K562 (cell line): ENCODE measurements around the gene WNT8A. TPM values are rescaled to one million over a fixed set of nuclear protein-coding genes. Genes with fewer than 3 reads are reported as not detected.

ENCODE experiments used
- ATAC-seq: fragments of 200-7000 bp; cut with Tn5 transposase; 3 replicates; pipeline ENCODE4 v1.9.1; 2020; ENCODE audit warnings: moderate library complexity
- BruUV-seq: library from RNA; stranded (reverse); fragments of 400-500 nt; replicated peaks from 2 replicates; lab custom pipeline; 2021; lab: Mats Ljungman, UMichigan
- CTCF ChIA-PET: fragments of 300-600 bp; formaldehyde crosslinking; extraction: SDS; loops from one replicate; lab custom pipeline; 2021; ENCODE audit warnings: low intra/inter-chr PET ratio; lab: Yijun Ruan, JAX
- POLR2A ChIA-PET: fragments of 300-600, 350-650 bp; sonication (Branson Sonifier 250); formaldehyde crosslinking; extraction: SDS; loops from one replicate; lab custom pipeline; 2021; ENCODE audit warnings: antibody characterized with exemption, inconsistent platforms; lab: Yijun Ruan, JAX
- DNase-seq, 4 experiments: peaks; one replicate each; pipeline versions ENCODE4 v3.0.0 to v3.0.0-alpha.2; 2011 to 2018; ENCODE audit warnings: low spot score in 3 of 4, mixed read lengths in 3 of 4; ENCODE audit errors: extremely low read depth in 1 of 4
- FAIRE-seq: peaks from 2 replicates; lab custom pipeline; 2011; peaks lifted over from hg19 to GRCh38; lab: Jason Lieb, UNC
- H2AFZ ChIP-seq: 2 replicates; pipeline ENCODE4 v1.6.0; 2011; ENCODE audit warnings: low read depth, low read length, control low read depth, inconsistent platforms
- H3K27ac ChIP-seq: fragments of 200-600 bp; 3 replicates; pipeline ENCODE4 v1.8.0; 2011; ENCODE audit warnings: low read depth, mild to moderate bottlenecking, control low read depth, inconsistent platforms, low read length, moderate library complexity, mixed read lengths; ENCODE audit errors: extremely low read depth
- H3K27me3 ChIP-seq, 2 experiments: fragments of 300-600 bp in 1 of 2; 2 replicates in 1 of 2; 3 replicates in 1 of 2; pipeline versions ENCODE4 v1.6.0 to v1.8.0; 2011; ENCODE audit warnings: inconsistent platforms in 2 of 2, low read length in 2 of 2, mild to moderate bottlenecking in 1 of 2, mixed read lengths in 1 of 2, moderate library complexity in 1 of 2; ENCODE audit not compliant: control insufficient read depth in 2 of 2, insufficient read depth in 2 of 2
- H3K36me3 ChIP-seq: fragments of 300-600 bp; 3 replicates; pipeline ENCODE4 v1.8.0; 2011; ENCODE audit warnings: mild to moderate bottlenecking, low read length, inconsistent platforms; ENCODE audit not compliant: control insufficient read depth, insufficient read depth
- H3K4me1 ChIP-seq, 2 experiments: fragments of 200-600 bp in 1 of 2; replicated peaks in 1 of 2; 2 replicates in 1 of 2; 3 replicates in 1 of 2; pipeline versions ENCODE4 v1.5.1 to v1.8.0; 2011; ENCODE audit warnings: inconsistent platforms in 2 of 2, low read length in 2 of 2, mild to moderate bottlenecking in 1 of 2, mixed read lengths in 1 of 2, moderate library complexity in 1 of 2; ENCODE audit not compliant: control insufficient read depth in 2 of 2, insufficient read depth in 2 of 2
- H3K4me2 ChIP-seq: 2 replicates; pipeline ENCODE4 v1.6.1; 2011; ENCODE audit warnings: low read length, control low read depth, inconsistent platforms, mixed read lengths; ENCODE audit not compliant: insufficient read depth
- H3K4me3 ChIP-seq: fragments of 200-600 bp; sonication (generic), shearing (Covaris generic); 2 replicates; pipeline ENCODE4 v1.5.1; 2016; ENCODE audit warnings: control low read depth, inconsistent platforms
- H3K79me2 ChIP-seq: fragments of 200-600 bp; 3 replicates; pipeline ENCODE4 v1.8.0; 2011; ENCODE audit warnings: low read length, inconsistent platforms; ENCODE audit not compliant: control insufficient read depth, insufficient read depth
- H3K9ac ChIP-seq, 2 experiments: 2 replicates each; pipeline versions ENCODE4 v1.6.0 to v1.6.1; 2011; ENCODE audit warnings: low read depth in 2 of 2, low read length in 2 of 2, control low read depth in 1 of 2, inconsistent platforms in 1 of 2, mild to moderate bottlenecking in 1 of 2, mixed read lengths in 1 of 2; ENCODE audit not compliant: insufficient read depth in 1 of 2
- H3K9me1 ChIP-seq: one replicate; pipeline ENCODE4 v1.6.0; 2011; ENCODE audit warnings: inconsistent platforms, mild to moderate bottlenecking, low read length, moderate library complexity; ENCODE audit not compliant: control insufficient read depth, insufficient read depth
- H3K9me3 ChIP-seq: replicated peaks from 2 replicates; pipeline ENCODE4 v1.5.1; 2011; ENCODE audit warnings: low read depth, low read length, inconsistent platforms; ENCODE audit not compliant: control insufficient read depth, insufficient read depth
- H4K20me1 ChIP-seq: replicated peaks from 2 replicates; pipeline ENCODE4 v1.6.1; 2011; ENCODE audit warnings: low read length, inconsistent platforms, mixed read lengths; ENCODE audit not compliant: control insufficient read depth, insufficient read depth
- BRD9 ChIP-seq: fragments of 450-650 bp; IDR thresholded peaks from 2 replicates; pipeline ENCODE4 v1.6.1; 2018; ENCODE audit warnings: low read depth; ENCODE audit not compliant: partially characterized antibody
- CGGBP1 ChIP-seq: fragments of 250-450 bp; sonication (Bioruptor Pico); IDR thresholded peaks from 2 replicates; pipeline ENCODE4 v1.9.0; 2021; ENCODE audit warnings: mild to moderate bottlenecking
- FOXP4 ChIP-seq: sonication (generic); formaldehyde crosslinking; IDR thresholded peaks from 2 replicates; pipeline ENCODE4 v1.8.0; 2022; ENCODE audit warnings: mild to moderate bottlenecking, missing genetic modification reagents, borderline replicate concordance
- HBP1 ChIP-seq: fragments of 450-650 bp; formaldehyde crosslinking; IDR thresholded peaks from 2 replicates; pipeline ENCODE4 v1.4.0; 2022; ENCODE audit warnings: missing genetic modification characterization
- HMG20B ChIP-seq: fragments of 250-450 bp; sonication (Bioruptor Pico); IDR thresholded peaks from 2 replicates; pipeline ENCODE4 v1.5.0; 2021; ENCODE audit warnings: mild to moderate bottlenecking
- HSF4 ChIP-seq: fragments of 250-450 bp; sonication (Bioruptor Pico); IDR thresholded peaks from 2 replicates; pipeline ENCODE4 v2.1.2; 2022; ENCODE audit warnings: mild to moderate bottlenecking, moderate library complexity, borderline replicate concordance
- NFIC ChIP-seq: fragments of 450-650 bp; IDR thresholded peaks from 2 replicates; pipeline ENCODE4 v1.6.1; 2017; ENCODE audit warnings: mild to moderate bottlenecking, inconsistent platforms
- POLR2AphosphoS5 ChIP-seq: IDR thresholded peaks from 2 replicates; pipeline ENCODE4 v1.6.1; 2011; ENCODE audit warnings: mild to moderate bottlenecking, low read depth, low read length, moderate library complexity; ENCODE audit not compliant: control insufficient read depth, insufficient read depth
- PRDM10 ChIP-seq: fragments of 450-650 bp; IDR thresholded peaks from 2 replicates; pipeline ENCODE4 v1.6.1; 2018; ENCODE audit not compliant: partially characterized antibody
- PTBP1 ChIP-seq: fragments of 200-400 bp; formaldehyde crosslinking; IDR thresholded peaks from 2 replicates; pipeline ENCODE4 v1.6.1; 2017; ENCODE audit warnings: low read depth, low read length
- RAD51 ChIP-seq: fragments of 450-650 bp; IDR thresholded peaks from 2 replicates; pipeline ENCODE4 v1.7.1; 2016; ENCODE audit warnings: low read depth, mild to moderate bottlenecking, borderline replicate concordance
- ZBTB7A ChIP-seq: IDR thresholded peaks from 2 replicates; pipeline ENCODE4 v1.6.1; 2011; ENCODE audit warnings: low read depth, mild to moderate bottlenecking, low read length, moderate library complexity, borderline replicate concordance; ENCODE audit not compliant: control insufficient read depth
- ZNF140 ChIP-seq: fragments of 250-450 bp; sonication (Bioruptor Pico); IDR thresholded peaks from 2 replicates; pipeline ENCODE4 v1.8.0; 2021; ENCODE audit warnings: moderate library complexity, mild to moderate bottlenecking, inconsistent platforms
- ZNF224 ChIP-seq: sonication (generic); formaldehyde crosslinking; IDR thresholded peaks from 2 replicates; pipeline ENCODE4 v1.8.0; 2022; ENCODE audit warnings: mild to moderate bottlenecking, missing genetic modification reagents
- ZNF583 ChIP-seq: fragments of 250-450 bp; sonication (Bioruptor Pico); IDR thresholded peaks from 2 replicates; pipeline ENCODE4 v1.4.0; 2020
- ZNF77 ChIP-seq: fragments of 250-450 bp; sonication (Bioruptor Pico); IDR thresholded peaks from 2 replicates; pipeline ENCODE4 v1.5.0; 2020
- WGBS: fragments of 100-300 bp; shearing (Covaris generic); methylation state at CpG from one replicate; pipeline ENCODE4 v1.1.6; 2016; ENCODE audit warnings: low coverage, mixed read lengths; ENCODE audit not compliant: insufficient coverage; ENCODE audit errors: missing lambda C conversion rate; 5-methylcytosine and 5-hydroxymethylcytosine counted together
- in situ Hi-C: fragments of 300-500 bp; cut with MboI; formaldehyde crosslinking; loops from 4 replicates; pipeline ENCODE4 v1.15.0; 2018; ENCODE audit warnings: inconsistent platforms, mixed read lengths
- intact Hi-C: fragments of 100-400 bp; cut with micrococcal nuclease; formaldehyde crosslinking; loops from 2 replicates; pipeline ENCODE4 v1.14.2; 2022
- polyA plus RNA-seq, 8 experiments: library from polyadenylated mRNA; depleted of rRNA in 4 of 8; stranded (reverse) in 5 of 8; unstranded in 3 of 8; fragments of >200 nt; fragmentation: Nextera tagmentation in 2 of 8; fragmentation: Illumina TruSeq in 1 of 8; extraction: Ambion mirVana in 2 of 8; extraction: Trizol in 1 of 8; gene quantifications; 2 replicates each; pipeline versions ENCODE4 v1.2.1 to v1.2.3, GENCODE V29; 2011 to 2014; ENCODE audit warnings: inconsistent platforms in 1 of 8, missing spikeins in 1 of 8
- total RNA-seq, 7 experiments: library from RNA; depleted of rRNA in 6 of 7; stranded (reverse); fragments of >200 nt in 6 of 7; fragmentation: Illumina TruSeq in 2 of 7; extraction: Trizol in 2 of 7; gene quantifications; 2 replicates each; pipeline versions ENCODE4 v1.2.1 to v1.2.3, GENCODE V29; 2011 to 2021; ENCODE audit warnings: low replicate concordance in 1 of 7

The WNT8A gene
- total and polyA plus RNA-seq, 9 of the 15 experiments (the other 6 are each of a cell fraction or from before 2014, with no cell fraction given) = not detected

GRCh38 chr5:138139781-138140090, 55.9 kb downstream of the WNT8A start:
- no peak for ATAC-seq
- intact Hi-C loops = no loop called here
- no peak overlapping the region for H3K4me2 ChIP-seq
- TF ChIP-seq HBP1 (CRISPR knock-in tag) = no peak
- no peak for TF ChIP-seq CGGBP1
- no peak for TF ChIP-seq BRD9
- no peak for TF ChIP-seq ZNF140 (CRISPR knock-in tag)
- no peak for TF ChIP-seq NFIC
- no peak for TF ChIP-seq FOXP4
- no peak for TF ChIP-seq ZNF583 (CRISPR knock-in tag)
- no peak for TF ChIP-seq HSF4 (CRISPR knock-in tag)
- no peak for TF ChIP-seq ZNF224 (CRISPR knock-in tag)
- no peak for TF ChIP-seq POLR2AphosphoS5
- TF ChIP-seq ZBTB7A = no peak
- no peak for TF ChIP-seq HMG20B (CRISPR knock-in tag)
- no peak for TF ChIP-seq PTBP1
- no peak for TF ChIP-seq PRDM10
- TF ChIP-seq ZNF77 (CRISPR knock-in tag) = no peak
- no peak for TF ChIP-seq RAD51

More at GRCh38 chr5:138139781-138140090, 55.9 kb downstream of the WNT8A start:
- POLR2A ChIA-PET = interaction anchor here (0.7 to 1.4 kb wide), 2 partner anchors 9 to 39 kb away, joined by 4 read pairs; partner anchors contain the start of gene KIF20A
- Histone ChIP-seq H2AFZ (no peak overlapping the region), H3K9me3 (no peaks in the 10 kb centered on the region), H3K4me3 (no peak overlapping the region), H3K27ac (no peak overlapping the region), H3K9me1 (no peaks in the 10 kb centered on the region), H3K4me1 (no peaks in the 10 kb centered on the region), H4K20me1 (no peaks in the 10 kb centered on the region), H3K9ac (no peak overlapping the region), H3K79me2 (no peaks in the 10 kb centered on the region), H3K27me3 (peaks cover 18 to 27% of the 10 kb centered on the region in 2 experiments; a peak in 4 of 5 replicates), H3K36me3 (no peaks in the 10 kb centered on the region)
- in situ Hi-C loops = loop anchor here (10.0 kb wide), 1 partner anchor 485 kb away; no protein-coding TSS in a partner anchor
- FAIRE-seq (no peak), DNase-seq (no peak)
- WGBS = 3% methylated on average over 3 of the region's 3 CpGs
- no TSS peak for BruUV-seq
- CTCF ChIA-PET = no interaction called here
